GM12801 (cell line): ENCODE measurements around the gene DNAJC30.

Experiments
- TF ChIP-seq, protein P1 (sequence below): IDR thresholded peaks from one replicate; pipeline ENCODE4 v1.5.1; 2011; ENCODE audit warnings: control low read depth; ENCODE audit not compliant: insufficient read length; ENCODE audit errors: extremely low read depth

Gene DNAJC30

GRCh38 chr7:73633323-73633722, 49.9 kb downstream of the DNAJC30 start:
- TF ChIP-seq, protein P1, sequence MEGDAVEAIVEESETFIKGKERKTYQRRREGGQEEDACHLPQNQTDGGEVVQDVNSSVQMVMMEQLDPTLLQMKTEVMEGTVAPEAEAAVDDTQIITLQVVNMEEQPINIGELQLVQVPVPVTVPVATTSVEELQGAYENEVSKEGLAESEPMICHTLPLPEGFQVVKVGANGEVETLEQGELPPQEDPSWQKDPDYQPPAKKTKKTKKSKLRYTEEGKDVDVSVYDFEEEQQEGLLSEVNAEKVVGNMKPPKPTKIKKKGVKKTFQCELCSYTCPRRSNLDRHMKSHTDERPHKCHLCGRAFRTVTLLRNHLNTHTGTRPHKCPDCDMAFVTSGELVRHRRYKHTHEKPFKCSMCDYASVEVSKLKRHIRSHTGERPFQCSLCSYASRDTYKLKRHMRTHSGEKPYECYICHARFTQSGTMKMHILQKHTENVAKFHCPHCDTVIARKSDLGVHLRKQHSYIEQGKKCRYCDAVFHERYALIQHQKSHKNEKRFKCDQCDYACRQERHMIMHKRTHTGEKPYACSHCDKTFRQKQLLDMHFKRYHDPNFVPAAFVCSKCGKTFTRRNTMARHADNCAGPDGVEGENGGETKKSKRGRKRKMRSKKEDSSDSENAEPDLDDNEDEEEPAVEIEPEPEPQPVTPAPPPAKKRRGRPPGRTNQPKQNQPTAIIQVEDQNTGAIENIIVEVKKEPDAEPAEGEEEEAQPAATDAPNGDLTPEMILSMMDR: no peak

DNA sequence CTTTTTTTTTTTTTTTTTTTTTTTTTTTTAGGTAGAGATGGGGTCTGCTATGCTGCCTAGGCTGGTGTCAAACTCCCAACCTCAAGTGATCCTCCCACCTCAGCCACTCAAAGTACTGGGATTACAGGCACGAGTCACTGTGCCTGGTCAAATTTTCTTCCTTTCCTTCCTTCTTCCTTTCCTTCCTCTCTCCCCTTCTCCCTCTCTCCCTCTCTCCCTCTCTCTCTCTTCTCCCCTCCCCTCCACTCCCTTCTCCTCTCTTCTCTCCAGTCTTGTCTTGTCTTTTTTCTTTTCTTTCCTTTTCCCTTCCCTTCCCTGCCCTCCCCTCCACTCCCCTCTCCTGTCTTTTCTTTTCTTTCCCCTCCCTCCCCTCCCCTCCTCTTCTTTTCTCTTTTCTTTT, 51.7 kb downstream of the DNAJC30 start:
- TF ChIP-seq, protein P1: no peak
